CD8-positive, alpha-beta T cell (primary cell): ENCODE data around the gene ROCK2. TPM values are rescaled to one million over a fixed set of nuclear protein-coding genes. Genes with fewer than 3 reads are reported as not detected.

ENCODE experiments used
- total RNA-seq, 46 experiments: library from RNA in 2 of 46; stranded (reverse) in 2 of 46; gene quantifications; one replicate each; pipeline ENCODE4 v1.2.3 and lab custom pipeline; 2021 to 2026

Gene ROCK2
- total RNA-seq, 2 experiments from 2014 or later, result 4.1 to 5.7 TPM

Other genes starting within 250 kb of the ROCK2 start
- 1 to 10 TPM; 4.8 to 5.5 TPM for gene SLC66A3, start 189.2 kb downstream of the ROCK2 start, total RNA-seq
- gene E2F6, start 121.5 kb upstream of the ROCK2 start, total RNA-seq, result 1 to 10 TPM; 4.9 to 5.0 TPM
- under 1 TPM; 0.25 to 0.57 TPM for gene GREB1, start 189.4 kb upstream of the ROCK2 start, total RNA-seq